ENCODE data around the gene SLC7A14. TPM values are rescaled to one million over a fixed set of nuclear protein-coding genes. Genes with fewer than 3 reads are reported as not detected.
"Not testable (repeated sequence)": the region's sequence is repeated elsewhere in the genome, so short reads cannot be mapped to it uniquely, and the experiment has no call there.

The SLC7A14 gene
- polyA plus RNA-seq, 1 experiment: 0.60 TPM

- ChIA-PET POLR2A (no interaction called here), CTCF (interaction anchor here (0.7 to 1.6 kb wide), 7 partner anchors 10 to 227 kb away, joined by 3 to 8 read pairs (median 4); no protein-coding TSS in a partner anchor)
- no peak for DNase-seq (ENCODE audit: low read depth)
- TF ChIP-seq CTCF (IDR thresholded peaks at IDR 0.05; ENCODE audit: insufficient read depth, low read depth, low read length): no peak
- Histone ChIP-seq H3K27me3 (ENCODE audit: control insufficient read depth, insufficient read depth, low read length) (peaks cover 21% of the 10 kb centered on the region), H3K36me3 (ENCODE audit: control insufficient read depth, insufficient read depth, low read length) (no peaks in the 10 kb centered on the region), H3K4me3 (ENCODE audit: low read depth, low read length) (peak overlapping the region; percentile 42; the same call in 1 of the 2 replicates)
Observed at GRCh38 chr3:170584585-170585007, 1.3 kb downstream of the SLC7A14 start.

- no peak for DNase-seq (ENCODE audit: low read depth)
- peaks cover 2% of the 10 kb centered on the region for H3K27me3 ChIP-seq (ENCODE audit: control insufficient read depth, insufficient read depth, low read length)
- CTCF ChIA-PET: interaction anchor here (2.3 kb wide), 1 partner anchor 14 kb away, joined by 5 read pairs; no protein-coding TSS in a partner anchor
- no peak overlapping the region for H3K4me3 ChIP-seq (ENCODE audit: low read depth, low read length)
- POLR2A ChIA-PET: no interaction called here
- no peak for TF ChIP-seq CTCF (IDR thresholded peaks at IDR 0.05; ENCODE audit: insufficient read depth, low read depth, low read length)
- no peaks in the 10 kb centered on the region for H3K36me3 ChIP-seq (ENCODE audit: control insufficient read depth, insufficient read depth, low read length)
Observed at GRCh38 chr3:170579646-170580045, 6.2 kb downstream of the SLC7A14 start.

GRCh38 chr3:170572665-170573253 lies 13.1 kb downstream of the SLC7A14 start:
- TF ChIP-seq CTCF (IDR thresholded peaks at IDR 0.05; ENCODE audit: insufficient read depth, low read depth, low read length): no peak
- H3K36me3 ChIP-seq (ENCODE audit: control insufficient read depth, insufficient read depth, low read length): no peaks in the 10 kb centered on the region
- CTCF ChIA-PET: no interaction called here
- H3K27me3 ChIP-seq (ENCODE audit: control insufficient read depth, insufficient read depth, low read length): no peaks in the 10 kb centered on the region; the same call in 1 of the 2 replicates
- peak; percentile 27 for DNase-seq (ENCODE audit: low read depth)
- POLR2A ChIA-PET: no interaction called here
- H3K4me3 ChIP-seq (ENCODE audit: low read depth, low read length): no peak overlapping the region

GRCh38 chr3:170567598-170567997 lies 18.3 kb downstream of the SLC7A14 start:
- DNase-seq (ENCODE audit: low read depth); H3K36me3 ChIP-seq (ENCODE audit: control insufficient read depth, insufficient read depth, low read length); POLR2A ChIA-PET; H3K4me3 ChIP-seq (ENCODE audit: low read depth, low read length); CTCF ChIA-PET; H3K27me3 ChIP-seq (ENCODE audit: control insufficient read depth, insufficient read depth, low read length): not testable (repeated sequence)

- ChIA-PET POLR2A (no interaction called here), CTCF (interaction anchor here (0.6 to 2.5 kb wide), 4 partner anchors 9 to 17 kb away, joined by 3 to 5 read pairs (median 5); no protein-coding TSS in a partner anchor)
- no peak for TF ChIP-seq CTCF (IDR thresholded peaks at IDR 0.05; ENCODE audit: insufficient read depth, low read depth, low read length)
- Histone ChIP-seq H3K4me3 (ENCODE audit: low read depth, low read length) (no peak overlapping the region), H3K27me3 (ENCODE audit: control insufficient read depth, insufficient read depth, low read length) (no peaks in the 10 kb centered on the region), H3K36me3 (ENCODE audit: control insufficient read depth, insufficient read depth, low read length) (no peaks in the 10 kb centered on the region)
- no peak for DNase-seq (ENCODE audit: low read depth)
Observed at GRCh38 chr3:170566413-170566812, 19.5 kb downstream of the SLC7A14 start.

- Histone ChIP-seq H3K36me3 (ENCODE audit: control insufficient read depth, insufficient read depth, low read length) (no peaks in the 10 kb centered on the region), H3K27me3 (ENCODE audit: control insufficient read depth, insufficient read depth, low read length) (no peaks in the 10 kb centered on the region), H3K4me3 (ENCODE audit: low read depth, low read length) (no peak overlapping the region)
- ChIA-PET CTCF (interaction anchor here (1.3 to 2.5 kb wide), 3 partner anchors 10 to 18 kb away, joined by 3 to 5 read pairs (median 5); no protein-coding TSS in a partner anchor), POLR2A (no interaction called here)
- DNase-seq (ENCODE audit: low read depth): no peak
- TF ChIP-seq CTCF (IDR thresholded peaks at IDR 0.05; ENCODE audit: insufficient read depth, low read depth, low read length): no peak
Observed at GRCh38 chr3:170565495-170565894, 20.4 kb downstream of the SLC7A14 start.
